H9 (cell line): ENCODE data around the gene BHLHE23. TPM values are rescaled to one million over a fixed set of nuclear protein-coding genes. Genes with fewer than 3 reads are reported as not detected.

Experiments used
- DNase-seq: peaks from one replicate; pipeline ENCODE4 v3.0.0-alpha.2; 2017
- H2AFZ ChIP-seq: one replicate; pipeline ENCODE4 v1.6.1; 2013; ENCODE audit warnings: mild to moderate bottlenecking, low read length, control low read depth, moderate library complexity
- H2AK5ac ChIP-seq: 2 replicates; pipeline ENCODE4 v1.6.1; 2013; ENCODE audit warnings: low read length, control low read depth, mixed read lengths; ENCODE audit not compliant: insufficient read length
- H2BK120ac ChIP-seq: one replicate; pipeline ENCODE4 v1.6.1; 2013; ENCODE audit warnings: low read depth, mild to moderate bottlenecking, low read length, control low read depth, inconsistent platforms; ENCODE audit not compliant: poor library complexity, severe bottlenecking
- H2BK12ac ChIP-seq: 2 replicates; pipeline ENCODE4 v1.6.1; 2013; ENCODE audit warnings: low read length, control low read depth, mixed read lengths, low read depth; ENCODE audit not compliant: insufficient read length
- H2BK15ac ChIP-seq: 2 replicates; pipeline ENCODE4 v1.6.1; 2013; ENCODE audit warnings: low read depth, low read length, control low read depth
- H2BK20ac ChIP-seq: one replicate; pipeline ENCODE4 v1.6.1; 2013; ENCODE audit warnings: low read depth, mild to moderate bottlenecking, low read length, control low read depth, inconsistent platforms; ENCODE audit not compliant: poor library complexity, severe bottlenecking
- H2BK5ac ChIP-seq: 2 replicates; pipeline ENCODE4 v1.6.1; 2013; ENCODE audit warnings: low read length, control low read depth, mixed read lengths; ENCODE audit not compliant: insufficient read length
- H3K14ac ChIP-seq: 2 replicates; pipeline ENCODE4 v1.6.1; 2013; ENCODE audit warnings: low read length, control low read depth; ENCODE audit not compliant: insufficient read depth
- H3K18ac ChIP-seq: 2 replicates; pipeline ENCODE4 v1.6.1; 2013; ENCODE audit warnings: low read depth, mild to moderate bottlenecking, mixed read lengths, low read length, control low read depth; ENCODE audit not compliant: insufficient read length
- H3K23ac ChIP-seq: 2 replicates; pipeline ENCODE4 v1.6.1; 2013; ENCODE audit warnings: low read length, control low read depth, mixed read lengths, low read depth; ENCODE audit not compliant: insufficient read length
- H3K23me2 ChIP-seq: 2 replicates; pipeline ENCODE4 v1.6.1; 2013; ENCODE audit warnings: low read depth, mild to moderate bottlenecking, mixed read lengths, low read length, control low read depth; ENCODE audit not compliant: insufficient read length, poor library complexity, severe bottlenecking
- H3K27ac ChIP-seq: 2 replicates; pipeline ENCODE4 v1.5.1; 2013; ENCODE audit warnings: low read length, control low read depth, mixed read lengths, low read depth; ENCODE audit not compliant: insufficient read length
- H3K27me3 ChIP-seq: 2 replicates; pipeline ENCODE4 v1.6.1; 2013; ENCODE audit warnings: low read length, control low read depth, inconsistent platforms; ENCODE audit not compliant: insufficient read depth
- H3K4ac ChIP-seq: 2 replicates; pipeline ENCODE4 v1.6.1; 2013; ENCODE audit warnings: low read depth, mild to moderate bottlenecking, control low read depth, inconsistent platforms, low read length, moderate library complexity
- H3K4me1 ChIP-seq: 2 replicates; pipeline ENCODE4 v1.6.1; 2013; ENCODE audit warnings: low read length, control low read depth, inconsistent platforms; ENCODE audit not compliant: insufficient read depth
- H3K4me2 ChIP-seq: 2 replicates; pipeline ENCODE4 v1.6.1; 2013; ENCODE audit warnings: low read length, control low read depth, mixed read lengths; ENCODE audit not compliant: insufficient read length, insufficient read depth
- H3K56ac ChIP-seq: 2 replicates; pipeline ENCODE4 v1.6.1; 2013; ENCODE audit warnings: low read depth, mild to moderate bottlenecking, mixed read lengths, low read length, control low read depth; ENCODE audit not compliant: insufficient read length
- H3K79me1 ChIP-seq: 2 replicates; pipeline ENCODE4 v1.6.1; 2013; ENCODE audit warnings: low read depth, mild to moderate bottlenecking, moderate library complexity, low read length, control low read depth, inconsistent platforms; ENCODE audit not compliant: insufficient read depth, poor library complexity, severe bottlenecking
- H3K79me2 ChIP-seq: 2 replicates; pipeline ENCODE4 v1.6.1; 2013; ENCODE audit warnings: low read length, control low read depth, inconsistent platforms; ENCODE audit not compliant: insufficient read depth
- H3K9ac ChIP-seq: 2 replicates; pipeline ENCODE4 v1.6.1; 2013; ENCODE audit warnings: low read length, control low read depth, mixed read lengths; ENCODE audit not compliant: insufficient read length; ENCODE audit errors: extremely low read depth
- H3K9me3 ChIP-seq: one replicate; pipeline ENCODE4 v1.6.1; 2013; ENCODE audit warnings: low read depth, low read length, inconsistent platforms; ENCODE audit not compliant: control insufficient read depth
- H3T11ph ChIP-seq: one replicate; pipeline ENCODE4 v1.6.1; 2013; ENCODE audit warnings: mild to moderate bottlenecking, low read length, control low read depth, inconsistent platforms
- H4K20me1 ChIP-seq: one replicate; pipeline ENCODE4 v1.6.1; 2013; ENCODE audit not compliant: control insufficient read depth, insufficient read length, insufficient read depth
- H4K5ac ChIP-seq: 2 replicates; pipeline ENCODE4 v1.6.1; 2013; ENCODE audit warnings: low read depth, mild to moderate bottlenecking, mixed read lengths, low read length, control low read depth; ENCODE audit not compliant: insufficient read length
- H4K8ac ChIP-seq: replicated peaks from 2 replicates; pipeline ENCODE4 v1.6.1; 2013; ENCODE audit warnings: low read length, control low read depth, mixed read lengths, low read depth; ENCODE audit not compliant: insufficient read length
- H4K91ac ChIP-seq: 2 replicates; pipeline ENCODE4 v1.6.1; 2013; ENCODE audit warnings: low read depth, mild to moderate bottlenecking, moderate library complexity, mixed read lengths, low read length, control low read depth; ENCODE audit not compliant: insufficient read length
- H3K27ac Mint-ChIP-seq, 3 experiments: 2 replicates in 2 of 3; 3 replicates in 1 of 3; pipeline ENCODE4 v1.8.0; 2020 to 2021; ENCODE audit warnings: mixed read lengths in 3 of 3, mild to moderate bottlenecking in 1 of 3, moderate library complexity in 1 of 3
- H3K27me3 Mint-ChIP-seq: 2 replicates; pipeline ENCODE4 v1.8.0; 2021; ENCODE audit warnings: low read depth, mild to moderate bottlenecking, moderate library complexity, mixed read lengths
- H3K36me3 Mint-ChIP-seq, 3 experiments: 2 replicates in 2 of 3; 3 replicates in 1 of 3; pipeline ENCODE4 v1.8.0; 2020 to 2021; ENCODE audit warnings: low read depth in 3 of 3, mixed read lengths in 3 of 3; ENCODE audit not compliant: insufficient read depth in 1 of 3
- H3K4me1 Mint-ChIP-seq, 2 experiments: 2 replicates each; pipeline ENCODE4 v1.8.0; 2020; ENCODE audit warnings: mixed read lengths in 2 of 2
- H3K4me3 Mint-ChIP-seq, 2 experiments: 2 replicates in 1 of 2; 3 replicates in 1 of 2; pipeline ENCODE4 v1.8.0; 2020 to 2021; ENCODE audit warnings: mild to moderate bottlenecking in 2 of 2, mixed read lengths in 2 of 2, moderate library complexity in 1 of 2
- H3K9me3 Mint-ChIP-seq, 2 experiments: 2 replicates in 1 of 2; 3 replicates in 1 of 2; pipeline ENCODE4 v1.8.0; 2020; ENCODE audit warnings: mild to moderate bottlenecking in 2 of 2, mixed read lengths in 2 of 2, moderate library complexity in 1 of 2
- CTCF ChIP-seq: fragments of 200-600 bp; sonication (generic); conservative IDR thresholded peaks from 3 replicates; pipeline ENCODE4 v1.8.0; 2021; ENCODE audit warnings: antibody characterized with exemption, mild to moderate bottlenecking
- WGBS: extraction: QIAGEN DNeasy Blood & Tissue Kit; methylation state at CpG from one replicate; pipeline ENCODE4 v1.1.7; 2013; ENCODE audit warnings: missing lambda C conversion rate, low lambda C conversion rate, mixed read lengths; ENCODE audit not compliant: insufficient read length; ENCODE audit errors: extremely low coverage; 5-methylcytosine and 5-hydroxymethylcytosine counted together
- total RNA-seq: library from RNA; stranded (reverse); gene quantifications from 2 replicates; pipeline ENCODE4 v1.2.1, GENCODE V29; 2021

Gene BHLHE23
- total RNA-seq, 1 experiment from 2014 or later, result 0.35 TPM

GRCh38 chr20:62977613-62978560, 28.9 kb downstream of the BHLHE23 start:
- Mint-ChIP-seq H3K27ac (no peak overlapping the region), H3K27me3 (peaks cover 41% of the 10 kb centered on the region), H3K4me1 (peaks cover 23 to 52% of the 10 kb centered on the region in 2 experiments), H3K9me3 (no peaks in the 10 kb centered on the region), H3K36me3 (no peaks in the 10 kb centered on the region), H3K4me3 (no peak overlapping the region)
- Histone ChIP-seq H3K18ac (no peak overlapping the region), H2BK20ac (no peak overlapping the region), H3K27ac (no peak overlapping the region), H3K23ac (no peak overlapping the region), H2BK12ac (no peak overlapping the region), H4K8ac (no peak overlapping the region), H3K9ac (no peak overlapping the region), H4K5ac (no peak overlapping the region), H3K4me2 (no peak overlapping the region), H3K4ac (no peak overlapping the region), H2BK15ac (no peak overlapping the region), H2BK120ac (no peak overlapping the region), H2BK5ac (no peak overlapping the region), H4K91ac (no peak overlapping the region), H3K56ac (no peak overlapping the region), H4K20me1 (no peaks in the 10 kb centered on the region), H3K9me3 (no peaks in the 10 kb centered on the region), H3K4me1 (peaks cover 6% of the 10 kb centered on the region), H2AFZ (no peak overlapping the region), H3K27me3 (peaks cover 7% of the 10 kb centered on the region; the same call in 1 of the 2 replicates), H3K23me2 (peaks cover 3% of the 10 kb centered on the region), H3T11ph (no peak overlapping the region), H3K79me1 (no peaks in the 10 kb centered on the region), H3K79me2 (no peaks in the 10 kb centered on the region), H2AK5ac (no peak overlapping the region), H3K14ac (no peak overlapping the region)
- no CpG with 5 or more reads among the region's 38 CpGs for WGBS
- DNase-seq, result no peak
- no peak for TF ChIP-seq CTCF
